ENCODE measurements around the gene CTNNBL1.

CTNNBL1 gene

DNA sequence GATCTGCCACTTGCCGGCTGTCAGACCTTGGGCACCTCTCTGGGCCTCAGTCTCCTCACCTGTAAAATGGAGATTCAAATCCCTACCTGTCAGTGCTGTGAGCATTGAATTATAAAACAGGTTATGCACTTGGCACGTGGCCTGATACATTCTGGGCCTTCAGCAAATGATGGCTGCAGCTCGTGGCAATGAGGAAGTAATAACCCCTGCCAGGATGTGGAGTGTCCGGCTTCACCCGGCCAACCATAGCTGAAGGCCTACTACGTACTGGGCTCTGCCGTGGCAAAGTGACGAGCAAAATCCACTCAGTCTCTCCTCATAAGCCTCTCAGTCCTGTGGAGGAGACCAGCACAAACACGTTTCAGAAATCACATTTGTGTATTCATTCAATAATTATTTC, 198.2 kb downstream of the CTNNBL1 start:
- DNase-seq (ENCODE audit: extremely low spot score, insufficient read length, low read depth) (no peak), FAIRE-seq (no peak)

DNA sequence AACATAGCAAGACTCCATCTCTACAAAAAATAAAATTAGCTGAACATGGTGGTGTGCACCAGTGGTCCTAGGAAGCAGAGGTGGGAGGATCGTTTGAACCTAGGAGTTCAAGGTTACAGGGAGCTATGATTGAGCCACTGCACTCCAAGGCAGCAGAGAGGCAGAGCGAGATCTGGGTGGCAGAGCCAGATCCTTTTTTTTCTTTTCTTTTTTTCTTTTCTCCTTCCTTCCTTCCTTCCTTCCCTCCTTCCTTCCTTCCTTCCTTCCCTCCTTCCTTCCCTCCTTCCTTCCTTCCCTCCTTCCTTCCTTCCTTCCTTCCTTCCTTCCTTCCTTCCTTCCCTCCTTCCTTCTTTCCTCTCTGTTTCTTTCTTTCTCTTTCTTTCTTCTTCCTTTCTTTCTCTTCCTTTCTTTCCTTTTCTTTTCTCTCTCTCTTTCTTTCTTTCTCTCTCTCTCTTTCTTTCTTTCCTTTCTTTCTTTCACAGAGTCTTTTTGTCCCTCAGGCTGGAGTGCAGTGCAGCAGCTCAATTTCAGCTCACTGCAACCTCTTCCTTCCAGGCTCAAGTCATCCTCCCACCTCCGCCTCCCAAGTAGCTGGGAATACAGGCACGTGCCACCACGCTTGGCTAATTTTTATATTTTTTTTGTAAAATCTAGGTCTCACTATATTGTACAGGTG, 199.9 kb downstream of the CTNNBL1 start:
- DNase-seq (ENCODE audit: extremely low spot score, insufficient read length, low read depth): no peak
- no peak for FAIRE-seq

DNA sequence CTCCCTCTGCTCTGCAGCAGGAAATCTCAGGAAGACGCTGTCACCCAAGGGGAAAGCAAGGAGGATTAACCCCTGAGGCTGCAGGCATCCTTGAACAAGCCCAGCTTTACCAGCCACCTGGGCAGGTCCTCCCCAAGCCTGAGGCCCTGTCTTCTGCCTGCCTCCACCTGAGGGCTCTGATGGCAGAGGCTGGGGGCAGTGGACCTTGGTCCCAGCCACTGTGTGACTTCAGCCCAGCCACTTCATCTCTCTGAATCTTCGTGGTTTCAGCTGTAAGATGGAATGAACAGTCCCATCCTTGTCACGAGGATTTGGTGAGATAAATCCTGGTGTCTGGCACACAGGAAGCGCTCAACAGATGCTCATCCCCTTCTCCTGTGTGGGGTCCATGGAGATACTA, 200.6 kb downstream of the CTNNBL1 start:
- no peak for DNase-seq (ENCODE audit: extremely low spot score, insufficient read length, low read depth)
- no peak for FAIRE-seq

DNA sequence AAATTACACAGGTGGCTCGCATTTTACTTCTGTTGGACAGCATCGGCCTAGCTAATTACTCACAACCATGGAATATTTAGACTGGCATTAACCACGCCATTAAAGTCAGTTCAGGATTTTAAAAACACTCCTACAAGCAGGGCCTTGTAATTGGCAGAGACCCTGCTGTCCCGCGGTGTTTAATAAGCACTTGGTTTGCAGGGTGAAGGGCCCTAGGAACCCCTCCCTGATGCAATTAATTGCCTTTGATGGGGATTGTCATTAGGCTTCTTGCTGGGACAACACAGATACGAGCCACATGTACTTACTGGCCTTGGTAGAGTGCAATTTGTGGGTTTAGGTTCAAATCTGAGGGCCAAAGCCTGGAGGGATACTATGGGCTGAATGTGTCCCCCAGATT, 201.3 kb downstream of the CTNNBL1 start:
- FAIRE-seq (no peak), DNase-seq (ENCODE audit: extremely low spot score, insufficient read length, low read depth) (no peak)

DNA sequence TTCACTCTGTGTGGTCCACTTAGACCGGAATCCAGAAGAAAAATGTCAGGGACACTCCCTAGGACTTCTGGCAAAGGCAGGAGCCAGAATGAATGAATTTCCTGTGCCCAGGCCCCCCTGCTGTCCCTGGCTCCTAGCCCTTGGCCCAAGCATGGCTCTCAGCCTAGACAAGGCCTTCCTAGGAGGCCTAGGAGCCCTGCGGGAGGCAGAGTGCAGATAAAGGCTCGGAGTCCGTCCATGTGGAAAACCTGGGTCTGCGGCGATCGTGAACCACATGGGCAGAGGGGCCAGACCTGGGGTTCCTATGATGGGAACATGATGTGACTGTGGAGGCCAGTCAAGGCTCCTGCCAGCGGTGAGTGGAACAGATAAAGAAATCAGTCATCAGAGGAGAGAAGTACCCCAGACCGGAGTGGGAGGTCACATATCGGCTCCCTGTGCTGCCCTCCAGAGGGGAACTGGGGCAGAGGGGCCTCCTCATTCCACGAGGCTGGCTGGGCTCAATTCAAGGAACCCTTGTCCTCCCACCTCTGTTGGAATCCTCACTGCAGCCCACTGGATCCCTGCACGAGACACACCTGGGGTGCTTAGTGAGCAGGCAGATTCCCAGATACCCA, 203.2 kb downstream of the CTNNBL1 start:
- FAIRE-seq: no peak
- DNase-seq (ENCODE audit: extremely low spot score, insufficient read length, low read depth): no peak

DNA sequence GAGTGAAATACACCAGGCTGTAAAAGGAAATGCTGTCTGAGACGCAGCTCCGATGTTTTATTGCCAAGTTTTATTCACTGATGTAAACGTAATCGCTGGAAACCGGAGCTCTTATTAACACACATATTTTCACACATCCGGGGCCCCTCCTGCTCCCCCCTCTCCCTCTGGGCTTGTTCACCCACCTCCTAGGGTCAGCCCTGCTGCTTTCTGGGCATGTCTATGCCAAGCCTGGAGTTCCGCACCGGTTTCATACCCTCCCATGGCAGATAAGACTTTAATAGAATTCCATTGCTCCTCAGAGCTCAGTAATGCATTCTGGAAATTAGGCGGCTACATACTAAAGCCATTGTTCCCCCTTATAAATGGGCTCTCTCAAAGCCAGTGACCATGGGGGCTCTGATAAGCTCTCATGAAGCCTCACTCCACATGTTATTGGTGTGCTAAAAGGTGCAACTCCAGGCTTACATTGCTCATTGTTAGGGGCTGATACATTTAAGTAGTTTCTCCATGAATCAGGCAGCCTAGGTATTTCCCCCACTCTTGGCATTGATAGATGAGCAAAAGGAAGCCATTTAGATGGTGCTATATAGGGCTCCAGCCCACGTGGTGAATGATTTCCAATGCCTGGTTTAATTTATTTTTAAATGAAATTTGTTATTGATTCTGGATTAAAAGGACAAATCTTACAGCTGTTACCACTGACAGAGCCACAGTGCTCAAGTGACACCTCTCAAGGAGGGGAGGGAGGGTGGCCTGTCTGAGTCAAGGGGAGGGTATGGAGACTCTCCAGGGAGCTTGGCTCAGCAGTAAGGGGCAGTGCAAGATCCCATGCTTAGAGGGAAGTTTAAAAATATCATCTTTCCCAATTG, 204.6 kb downstream of the CTNNBL1 start:
- FAIRE-seq: no peak
- no peak for DNase-seq (ENCODE audit: extremely low spot score, insufficient read length, low read depth)

DNA sequence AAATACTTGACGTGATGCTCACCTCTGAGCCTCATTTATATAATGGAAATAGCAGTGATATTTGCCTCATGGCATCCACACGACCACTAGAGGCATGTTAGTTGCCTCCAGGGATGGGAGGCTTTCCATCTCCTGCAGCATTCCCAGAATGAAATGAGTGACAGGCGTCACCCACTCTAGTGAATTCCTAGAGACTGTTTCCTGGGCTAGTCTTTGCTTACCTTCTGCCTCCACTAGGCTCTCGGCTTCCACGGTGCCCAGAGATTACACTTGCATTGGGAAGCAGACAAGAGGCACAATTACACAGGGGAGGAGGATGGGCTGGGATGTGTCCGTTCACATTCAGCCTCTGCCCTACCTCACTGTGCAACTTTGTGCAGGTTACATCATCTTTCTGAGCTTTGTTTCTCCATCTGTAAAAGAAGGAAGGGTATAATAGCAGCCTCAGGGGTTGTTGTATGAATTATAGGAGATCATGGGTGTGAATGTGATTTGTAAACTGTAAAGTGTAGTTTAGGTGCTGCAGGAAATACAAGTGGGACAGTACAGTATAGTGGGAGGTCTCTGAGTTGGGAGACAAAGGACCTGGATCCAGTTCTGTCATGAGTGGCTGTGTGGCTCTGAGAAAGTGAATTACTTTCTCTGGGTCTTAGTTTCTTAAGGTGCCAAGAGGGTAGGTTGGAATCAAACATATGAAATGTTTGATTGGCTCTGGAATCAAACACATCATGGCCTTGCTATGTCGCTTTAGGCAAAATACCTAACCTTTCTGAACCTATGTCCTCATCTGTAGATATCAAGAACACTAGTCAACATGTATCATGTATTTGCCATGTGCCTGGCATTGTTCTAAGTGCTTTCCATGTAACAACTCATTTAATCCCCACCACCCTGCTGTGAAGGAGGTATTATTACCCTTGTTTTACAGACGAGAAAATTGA, 205.5 kb downstream of the CTNNBL1 start:
- DNase-seq (ENCODE audit: extremely low spot score, insufficient read length, low read depth) (no peak), FAIRE-seq (no peak)

DNA sequence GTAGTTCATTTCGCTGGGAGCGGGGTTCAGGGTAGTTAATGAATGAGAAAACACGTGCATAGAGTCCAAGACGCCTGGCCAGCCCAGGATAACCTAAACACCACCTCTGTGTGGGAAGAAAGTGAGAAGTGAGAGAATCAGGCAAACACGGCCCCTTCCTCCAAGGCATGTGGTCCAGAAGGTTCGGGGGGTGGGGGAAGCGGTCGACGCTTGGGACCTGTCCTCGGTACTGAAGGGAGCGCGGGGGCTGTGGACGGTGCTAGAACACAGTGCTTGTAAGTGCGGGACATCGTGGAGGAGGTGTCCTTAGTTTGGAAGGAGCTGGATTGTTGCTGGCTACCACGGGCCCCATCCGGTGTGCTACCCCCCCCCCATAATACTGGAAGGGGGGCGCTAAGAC, 207.4 kb downstream of the CTNNBL1 start:
- no peak for FAIRE-seq
- DNase-seq (ENCODE audit: extremely low spot score, insufficient read length, low read depth): no peak

DNA sequence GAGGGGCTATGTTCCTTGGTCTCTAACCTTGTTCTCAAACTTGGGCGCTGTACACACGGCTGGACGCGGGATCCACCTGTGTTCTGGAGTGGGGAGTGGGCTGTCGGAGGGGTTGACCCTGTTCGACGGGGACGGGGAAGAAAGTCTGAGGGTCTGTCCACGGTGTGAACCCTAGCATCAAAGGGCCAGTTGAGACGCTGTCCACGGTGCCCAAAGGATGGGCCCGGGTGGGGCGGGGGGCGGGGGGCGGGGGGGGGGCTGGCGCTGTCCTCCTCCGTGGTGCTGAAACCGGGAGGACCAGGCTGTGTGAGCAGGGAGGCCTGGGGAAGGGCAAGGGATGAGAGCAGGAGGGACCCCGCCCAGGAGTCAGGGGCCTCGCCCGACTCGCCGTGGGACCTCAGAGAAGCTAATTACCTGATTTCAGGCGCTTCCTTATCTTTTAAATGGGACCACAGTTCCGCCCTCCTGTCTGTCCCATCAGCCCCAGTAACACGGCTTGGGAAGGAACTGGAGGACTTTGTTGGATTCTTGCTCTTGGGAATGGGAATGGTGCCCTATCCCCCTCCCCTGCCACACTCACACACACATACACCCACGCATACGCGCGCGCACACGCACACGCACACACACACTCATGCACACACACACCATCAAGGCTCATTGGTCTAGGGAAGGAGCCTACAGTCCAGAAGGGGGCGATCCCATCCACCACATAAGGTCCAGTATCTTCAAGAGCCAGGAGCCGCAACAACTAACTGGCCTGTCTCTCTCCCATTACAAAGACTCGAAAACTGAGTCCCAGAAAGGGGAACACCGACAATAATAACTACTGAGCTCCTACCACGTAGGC, 208.0 kb downstream of the CTNNBL1 start:
- peak; percentile 62 for DNase-seq (ENCODE audit: extremely low spot score, insufficient read length, low read depth)
- peak; percentile 74 for FAIRE-seq

DNA sequence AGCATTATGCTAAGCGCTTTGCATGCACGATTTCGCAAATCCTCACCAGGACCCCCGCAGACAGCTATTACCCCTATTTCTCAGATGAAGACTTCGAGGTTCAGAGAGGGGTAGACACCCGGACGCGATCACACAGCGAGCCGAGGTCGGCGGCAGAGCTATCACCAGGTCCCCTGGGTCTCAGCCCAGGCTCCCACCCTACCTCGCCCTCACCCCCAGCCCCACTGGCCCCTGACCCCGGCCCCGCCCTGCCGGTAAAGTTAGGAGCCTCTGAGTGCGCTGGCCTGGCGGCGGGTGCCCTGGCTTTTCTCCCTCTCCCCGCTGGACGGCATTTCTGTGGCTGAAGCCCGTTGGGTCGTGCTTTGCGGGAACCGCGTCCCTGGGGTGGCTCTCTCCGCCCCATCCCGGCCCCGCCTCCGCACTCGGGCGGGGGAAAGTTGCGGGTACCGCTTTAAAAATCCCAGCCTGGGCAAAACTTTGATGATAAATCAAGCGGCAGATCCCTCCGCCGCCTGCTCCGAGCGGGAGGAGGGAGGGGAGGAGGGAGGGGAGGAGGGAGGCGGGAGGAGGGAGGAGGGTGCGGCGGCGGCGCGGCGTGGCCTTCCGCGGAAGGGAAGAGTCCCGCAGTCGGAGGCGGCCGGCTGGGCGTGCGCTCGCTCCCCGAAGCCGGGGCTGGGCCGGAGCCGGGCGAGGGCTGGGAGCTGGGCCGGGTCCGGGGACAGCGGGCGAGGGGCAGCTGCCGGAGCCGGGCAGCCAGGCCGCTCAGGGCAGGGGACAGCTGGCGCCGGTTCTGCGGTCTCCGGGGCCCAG, 208.9 kb downstream of the CTNNBL1 start, which contains the start of gene VSTM2L:
Gene VSTM2L, plus strand, starts transcription at position 624 of the 810 bp plus-strand sequence. CDS start 224 bp downstream, outside the sequence.
- DNase-seq (ENCODE audit: extremely low spot score, insufficient read length, low read depth): no peak
- no peak for FAIRE-seq

DNA sequence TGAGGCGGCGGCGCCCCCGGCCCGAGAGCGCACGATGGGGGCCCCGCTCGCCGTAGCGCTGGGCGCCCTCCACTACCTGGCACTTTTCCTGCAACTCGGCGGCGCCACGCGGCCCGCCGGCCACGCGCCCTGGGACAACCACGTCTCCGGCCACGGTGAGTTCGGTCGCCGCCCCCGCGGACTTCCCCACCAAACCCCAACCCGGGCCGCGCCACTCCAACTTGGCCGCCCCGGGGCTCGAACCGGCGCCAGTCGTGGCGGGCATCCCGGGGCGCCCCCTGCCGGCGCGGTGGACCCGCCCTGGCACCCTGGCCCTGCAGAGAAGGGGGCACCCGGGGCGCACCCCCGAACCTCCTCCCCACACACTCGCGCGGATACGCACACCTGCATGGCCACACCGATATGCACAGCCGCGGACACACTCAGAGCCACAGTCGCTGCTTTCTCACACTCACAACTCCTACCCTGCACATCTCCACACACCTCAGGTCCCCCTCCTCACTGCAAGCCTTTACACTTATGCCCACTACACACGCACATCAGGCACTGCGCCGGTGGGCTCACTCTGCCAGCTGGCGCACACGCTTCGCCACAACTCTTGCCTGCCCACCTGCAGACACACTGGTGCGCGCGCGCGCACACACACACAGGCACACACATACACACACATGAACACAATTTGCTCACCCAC, 209.6 kb downstream of the CTNNBL1 start:
- FAIRE-seq (no peak), DNase-seq (ENCODE audit: extremely low spot score, insufficient read length, low read depth) (no peak)

DNA sequence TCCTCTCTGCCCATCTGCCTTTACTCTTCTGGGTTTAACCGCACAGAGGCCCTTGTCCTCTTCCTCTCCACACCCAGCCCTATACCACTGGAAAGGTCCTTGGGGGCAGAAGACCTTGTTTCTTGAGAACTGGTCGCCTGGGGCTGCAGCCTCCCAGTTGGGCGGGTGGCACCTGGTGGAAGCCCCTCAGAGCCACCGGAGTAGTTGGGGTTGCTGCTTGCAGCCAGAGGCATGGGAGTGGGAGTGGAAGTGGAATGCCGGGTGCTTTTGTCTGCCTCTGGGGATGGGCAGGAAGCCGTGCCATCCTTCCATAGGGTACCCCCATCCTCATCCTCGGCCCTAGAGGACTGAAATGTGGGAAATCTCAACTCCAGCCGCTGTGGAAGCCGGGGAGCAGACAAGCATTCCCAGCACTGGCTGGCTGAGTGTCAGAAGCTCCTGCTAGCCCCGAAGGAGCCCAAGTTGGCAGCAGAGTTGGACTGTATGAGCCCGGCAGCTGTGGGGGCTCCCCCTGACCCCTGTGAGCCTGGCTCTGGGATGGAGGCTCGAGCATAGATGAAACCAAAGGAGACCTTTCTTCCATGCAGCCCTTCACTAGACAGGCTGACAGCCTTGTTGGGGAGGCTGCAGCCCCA, 210.3 kb downstream of the CTNNBL1 start:
- DNase-seq (ENCODE audit: extremely low spot score, insufficient read length, low read depth) (no peak), FAIRE-seq (no peak)

DNA sequence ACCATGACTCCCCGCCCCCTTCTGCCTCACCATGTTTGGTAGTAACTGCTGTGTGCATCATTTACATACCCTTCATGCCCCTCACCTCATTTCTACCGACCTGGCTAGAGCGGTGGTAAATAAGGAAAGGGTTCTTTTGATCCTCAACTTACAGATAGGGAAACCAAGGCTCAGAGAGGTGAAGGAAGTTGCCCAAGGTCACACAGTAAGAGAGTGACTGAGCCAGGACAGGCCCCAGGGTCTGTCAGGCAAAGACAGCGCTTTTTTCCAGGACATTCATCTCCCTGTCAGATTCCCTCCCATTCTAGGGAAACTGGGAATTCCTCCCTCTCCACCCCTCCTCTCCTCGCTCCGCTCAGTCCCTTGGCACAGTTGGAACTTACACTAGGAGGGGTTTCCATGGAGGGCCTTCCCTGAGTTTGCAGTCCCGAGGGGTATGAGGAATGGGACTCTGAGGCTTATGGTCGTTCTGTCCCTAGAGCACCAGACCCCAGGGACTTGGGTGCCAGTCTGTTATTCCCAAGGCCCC, 211.1 kb downstream of the CTNNBL1 start:
- FAIRE-seq (no peak), DNase-seq (ENCODE audit: extremely low spot score, insufficient read length, low read depth) (no peak)

DNA sequence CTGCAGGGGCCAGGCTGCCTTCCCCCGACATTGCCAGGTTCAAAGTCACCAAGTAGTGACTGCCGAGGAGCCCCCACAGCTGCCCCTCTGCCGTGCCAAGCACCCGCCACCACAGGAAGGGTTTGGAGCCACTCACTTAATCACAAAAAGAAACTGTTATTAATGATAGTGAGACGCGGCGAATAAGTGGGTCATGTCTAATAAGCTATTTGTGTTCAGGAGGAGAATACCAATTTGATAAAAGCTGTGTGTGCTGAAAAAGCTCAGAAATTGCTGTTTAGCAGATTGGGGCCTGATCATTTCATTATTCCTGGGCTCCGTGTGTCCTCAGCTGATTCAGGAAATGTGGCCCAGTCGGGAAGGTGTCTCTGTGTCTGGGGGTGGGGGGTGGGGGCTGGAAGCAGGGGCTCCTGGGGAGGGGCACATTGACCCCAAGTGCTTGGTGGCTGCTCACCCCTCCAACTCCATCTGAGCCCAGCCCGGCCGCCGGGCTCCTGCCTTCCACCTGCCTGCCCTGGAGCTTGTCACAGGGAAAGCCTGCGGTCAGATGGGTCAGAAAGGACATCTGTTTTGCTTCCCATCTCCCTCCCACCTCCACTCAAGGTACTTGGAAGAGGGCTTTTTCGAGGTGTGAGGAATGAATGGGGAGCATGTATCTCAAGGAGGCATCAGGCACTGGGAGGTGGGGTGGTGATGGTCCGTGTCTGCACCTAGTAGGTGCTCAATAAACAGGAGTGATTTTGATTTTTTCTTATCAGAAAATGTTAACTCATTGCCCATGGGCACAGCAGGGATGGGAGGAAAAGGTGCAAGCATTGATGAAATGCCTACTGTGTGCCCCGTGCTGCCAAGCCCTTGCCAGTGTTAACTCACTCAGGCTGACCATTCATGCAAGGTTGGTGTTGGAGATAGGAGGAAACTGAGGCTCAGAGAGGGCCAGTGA, 212.1 kb downstream of the CTNNBL1 start:
- FAIRE-seq: no peak

DNA sequence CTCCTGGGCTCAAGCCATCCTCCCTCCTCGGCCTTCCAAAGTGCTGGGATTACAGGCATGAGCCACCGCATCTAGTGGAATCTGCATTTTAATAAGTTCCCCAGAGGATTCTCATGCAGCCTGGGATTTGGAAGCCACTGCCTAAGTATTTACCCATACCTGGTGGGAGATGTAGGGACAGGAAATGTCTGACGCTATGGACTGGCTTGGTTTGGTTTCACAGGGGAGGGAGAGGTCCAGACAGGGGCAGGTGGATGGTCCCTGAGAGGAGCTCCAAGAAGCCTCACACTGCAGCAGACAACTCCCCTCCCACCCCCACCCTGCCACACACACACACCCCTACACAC, 213.5 kb downstream of the CTNNBL1 start:
- no peak for FAIRE-seq
- DNase-seq (ENCODE audit: extremely low spot score, insufficient read length, low read depth): no peak

More for the DNA sequence above, 212.1 kb downstream of the CTNNBL1 start:
- DNase-seq (ENCODE audit: extremely low spot score, insufficient read length, low read depth): no peak

All from GM18507 (cell line).